WTC11 (cell line): ENCODE measurements around the gene RREB1. TPM values are rescaled to one million over a fixed set of nuclear protein-coding genes. Genes with fewer than 3 reads are reported as not detected.
A peak's percentile ranks its signal among the peaks of the same experiment; 100 is the strongest.

Experiments
- ATAC-seq: fragments of 200-7000 bp; cut with Tn5 transposase; 2 replicates; pipeline ENCODE4 v1.10.0; 2021; ENCODE audit warnings: mild to moderate bottlenecking, moderate library complexity
- CTCF ChIA-PET: fragments of 300-600 bp; sonication (Branson Sonifier 250); formaldehyde crosslinking; loops from one replicate; lab custom pipeline; 2021; ENCODE audit warnings: antibody characterized with exemption; lab: Charles Lee
- POLR2A ChIA-PET: fragments of 350-600 bp; sonication (Branson Sonifier 250); formaldehyde crosslinking; loops from one replicate; lab custom pipeline; 2021; ENCODE audit warnings: antibody characterized with exemption; lab: Charles Lee
- DNase-seq: peaks from one replicate; pipeline ENCODE4 v3.0.0; 2021; ENCODE audit warnings: low spot score
- H3K27ac Mint-ChIP-seq: 2 replicates; pipeline ENCODE4 v1.8.0; 2021; ENCODE audit warnings: mixed read lengths
- H3K27me3 Mint-ChIP-seq: 2 replicates; pipeline ENCODE4 v1.8.0; 2021; ENCODE audit warnings: low read depth, mild to moderate bottlenecking, moderate library complexity, mixed read lengths
- H3K36me3 Mint-ChIP-seq: 2 replicates; pipeline ENCODE4 v1.8.0; 2021; ENCODE audit warnings: mixed read lengths
- H3K4me1 Mint-ChIP-seq: 2 replicates; pipeline ENCODE4 v1.8.0; 2022; ENCODE audit warnings: mixed read lengths
- H3K4me3 Mint-ChIP-seq: 2 replicates; pipeline ENCODE4 v1.8.0; 2021; ENCODE audit warnings: mild to moderate bottlenecking, moderate library complexity, mixed read lengths
- H3K9me3 Mint-ChIP-seq: 2 replicates; pipeline ENCODE4 v1.8.0; 2021; ENCODE audit warnings: mixed read lengths
- ATF2 ChIP-seq: sonication (generic); formaldehyde crosslinking; IDR thresholded peaks from 2 replicates; pipeline ENCODE4 v1.8.1; 2022; ENCODE audit warnings: low read depth, missing genetic modification reagents, borderline replicate concordance
- CREM ChIP-seq: sonication (generic); formaldehyde crosslinking; IDR thresholded peaks from 2 replicates; pipeline ENCODE4 v1.8.1; 2022; ENCODE audit warnings: mild to moderate bottlenecking, missing genetic modification reagents, moderate library complexity
- FOXJ3 ChIP-seq: sonication (generic); formaldehyde crosslinking; IDR thresholded peaks from 2 replicates; pipeline ENCODE4 v1.9.0; 2021; ENCODE audit warnings: missing genetic modification reagents, mild to moderate bottlenecking, borderline replicate concordance
- FOXP1 ChIP-seq: sonication (generic); formaldehyde crosslinking; IDR thresholded peaks from 2 replicates; pipeline ENCODE4 v1.8.0; 2022; ENCODE audit warnings: missing genetic modification reagents, mild to moderate bottlenecking, moderate library complexity, borderline replicate concordance
- GABPB1 ChIP-seq: sonication (generic); formaldehyde crosslinking; IDR thresholded peaks from 2 replicates; pipeline ENCODE4 v1.8.1; 2023; ENCODE audit warnings: mild to moderate bottlenecking, missing genetic modification reagents
- NFATC4 ChIP-seq: fragments of 250-450 bp; sonication (Bioruptor Pico); IDR thresholded peaks from 2 replicates; pipeline ENCODE4 v1.9.0; 2021; ENCODE audit warnings: mild to moderate bottlenecking
- NR1H2 ChIP-seq: sonication (generic); formaldehyde crosslinking; IDR thresholded peaks from 2 replicates; pipeline ENCODE4 v1.9.0; 2021; ENCODE audit warnings: mild to moderate bottlenecking, moderate library complexity, missing genetic modification reagents
- NR2C2 ChIP-seq: sonication (generic); formaldehyde crosslinking; IDR thresholded peaks from 2 replicates; pipeline ENCODE4 v1.8.0; 2022; ENCODE audit warnings: mild to moderate bottlenecking, missing genetic modification reagents
- NR3C1 ChIP-seq: sonication (generic); formaldehyde crosslinking; conservative IDR thresholded peaks from 2 replicates; pipeline ENCODE4 v1.8.1; 2023; ENCODE audit warnings: low read depth, mild to moderate bottlenecking, missing genetic modification reagents
- TP53 ChIP-seq: sonication (generic); formaldehyde crosslinking; IDR thresholded peaks from 2 replicates; pipeline ENCODE4 v1.8.1; 2023; ENCODE audit warnings: mild to moderate bottlenecking, missing genetic modification reagents
- ZNF512 ChIP-seq: sonication (generic); formaldehyde crosslinking; IDR thresholded peaks from 2 replicates; pipeline ENCODE4 v1.8.1; 2022; ENCODE audit warnings: missing genetic modification reagents, borderline replicate concordance
- total RNA-seq: library from RNA; stranded (reverse); gene quantifications from 3 replicates; pipeline ENCODE4 v1.2.3, GENCODE V29; 2021
- TF ChIP-seq, protein P1 (sequence below): fragments of 250-450 bp; sonication (Bioruptor Pico); IDR thresholded peaks from 2 replicates; pipeline ENCODE4 v1.9.0; 2021; ENCODE audit warnings: moderate library complexity, mild to moderate bottlenecking, inconsistent platforms, borderline replicate concordance
- TF ChIP-seq, protein P2 (sequence below): sonication (generic); formaldehyde crosslinking; IDR thresholded peaks from 2 replicates; pipeline ENCODE4 v1.8.1; 2023; ENCODE audit warnings: mild to moderate bottlenecking, missing genetic modification reagents, borderline replicate concordance
- TF ChIP-seq, protein P3 (sequence below): sonication (generic); formaldehyde crosslinking; IDR thresholded peaks from 2 replicates; pipeline ENCODE4 v1.8.0; 2023; ENCODE audit warnings: missing genetic modification reagents
- TF ChIP-seq, protein P4 (sequence below): sonication (generic); formaldehyde crosslinking; IDR thresholded peaks from 2 replicates; pipeline ENCODE4 v1.8.0; 2022; ENCODE audit warnings: mild to moderate bottlenecking, missing genetic modification reagents
- TF ChIP-seq, protein P5 (sequence below): sonication (generic); formaldehyde crosslinking; IDR thresholded peaks from 2 replicates; pipeline ENCODE4 v1.8.1; 2022; ENCODE audit warnings: low read depth, mild to moderate bottlenecking, moderate library complexity, missing genetic modification reagents, borderline replicate concordance

Gene RREB1
- total RNA-seq, 1 experiment from 2014 or later = 38.5 TPM

GRCh38 chr6:7107578-7108195 lies at the start of gene RREB1 (continued):
- TF ChIP-seq ATF2 (CRISPR knock-in tag) (no peak), NFATC4 (no peak), CREM (CRISPR knock-in tag) (no peak), NR2C2 (CRISPR knock-in tag) (no peak)
- TF ChIP-seq, protein P1, sequence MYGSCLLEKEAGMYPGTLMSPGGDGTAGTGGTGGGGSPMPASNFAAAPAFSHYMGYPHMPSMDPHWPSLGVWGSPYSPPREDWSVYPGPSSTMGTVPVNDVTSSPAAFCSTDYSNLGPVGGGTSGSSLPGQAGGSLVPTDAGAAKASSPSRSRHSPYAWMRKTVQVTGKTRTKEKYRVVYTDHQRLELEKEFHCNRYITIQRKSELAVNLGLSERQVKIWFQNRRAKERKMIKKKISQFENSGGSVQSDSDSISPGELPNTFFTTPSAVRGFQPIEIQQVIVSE = no peak

DNA sequence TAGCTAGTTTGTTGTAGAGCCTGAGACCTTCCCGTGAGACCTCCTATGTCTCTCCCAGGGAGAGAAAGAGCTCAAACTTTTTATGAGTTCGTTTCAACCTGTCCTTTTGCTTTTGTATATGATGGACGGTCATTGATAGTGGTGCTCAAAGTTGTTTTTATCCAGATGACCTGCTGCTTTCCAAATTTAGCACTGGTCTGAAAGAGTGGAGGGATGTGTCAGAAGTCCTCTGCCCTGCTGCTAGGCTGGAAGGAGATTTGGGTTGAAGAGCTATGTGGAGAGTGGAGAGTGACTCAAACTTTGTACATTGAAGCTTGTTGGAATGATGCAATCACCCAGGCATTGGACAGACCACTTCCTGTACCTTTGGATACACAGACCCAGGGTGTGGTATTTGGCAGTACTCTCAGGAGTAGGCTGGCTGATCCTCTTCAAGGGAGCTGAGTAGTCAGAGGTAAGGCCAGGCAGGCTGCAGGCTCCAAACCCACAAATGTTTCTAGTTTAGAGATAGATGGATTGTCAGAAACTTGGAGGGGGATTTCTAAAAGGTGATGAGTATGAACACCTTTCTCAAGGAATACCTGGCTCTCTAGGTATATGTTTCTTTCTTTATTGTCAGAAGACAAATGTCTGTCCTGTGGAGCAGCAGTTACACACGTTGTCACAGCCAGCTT lies 49.4 kb upstream of the RREB1 start:
- ATAC-seq (no peak), DNase-seq (no peak)
- Mint-ChIP-seq H3K4me1 (peaks cover 19% of the 10 kb centered on the region), H3K27me3 (peaks cover under 1% of the 10 kb centered on the region), H3K36me3 (no peaks in the 10 kb centered on the region), H3K9me3 (no peaks in the 10 kb centered on the region), H3K27ac (no peak overlapping the region), H3K4me3 (no peak overlapping the region)
- CTCF ChIA-PET = interaction anchor here (1.3 kb wide), 1 partner anchor 28 kb away, joined by 3 read pairs; no protein-coding TSS in a partner anchor
- TF ChIP-seq, protein P2, sequence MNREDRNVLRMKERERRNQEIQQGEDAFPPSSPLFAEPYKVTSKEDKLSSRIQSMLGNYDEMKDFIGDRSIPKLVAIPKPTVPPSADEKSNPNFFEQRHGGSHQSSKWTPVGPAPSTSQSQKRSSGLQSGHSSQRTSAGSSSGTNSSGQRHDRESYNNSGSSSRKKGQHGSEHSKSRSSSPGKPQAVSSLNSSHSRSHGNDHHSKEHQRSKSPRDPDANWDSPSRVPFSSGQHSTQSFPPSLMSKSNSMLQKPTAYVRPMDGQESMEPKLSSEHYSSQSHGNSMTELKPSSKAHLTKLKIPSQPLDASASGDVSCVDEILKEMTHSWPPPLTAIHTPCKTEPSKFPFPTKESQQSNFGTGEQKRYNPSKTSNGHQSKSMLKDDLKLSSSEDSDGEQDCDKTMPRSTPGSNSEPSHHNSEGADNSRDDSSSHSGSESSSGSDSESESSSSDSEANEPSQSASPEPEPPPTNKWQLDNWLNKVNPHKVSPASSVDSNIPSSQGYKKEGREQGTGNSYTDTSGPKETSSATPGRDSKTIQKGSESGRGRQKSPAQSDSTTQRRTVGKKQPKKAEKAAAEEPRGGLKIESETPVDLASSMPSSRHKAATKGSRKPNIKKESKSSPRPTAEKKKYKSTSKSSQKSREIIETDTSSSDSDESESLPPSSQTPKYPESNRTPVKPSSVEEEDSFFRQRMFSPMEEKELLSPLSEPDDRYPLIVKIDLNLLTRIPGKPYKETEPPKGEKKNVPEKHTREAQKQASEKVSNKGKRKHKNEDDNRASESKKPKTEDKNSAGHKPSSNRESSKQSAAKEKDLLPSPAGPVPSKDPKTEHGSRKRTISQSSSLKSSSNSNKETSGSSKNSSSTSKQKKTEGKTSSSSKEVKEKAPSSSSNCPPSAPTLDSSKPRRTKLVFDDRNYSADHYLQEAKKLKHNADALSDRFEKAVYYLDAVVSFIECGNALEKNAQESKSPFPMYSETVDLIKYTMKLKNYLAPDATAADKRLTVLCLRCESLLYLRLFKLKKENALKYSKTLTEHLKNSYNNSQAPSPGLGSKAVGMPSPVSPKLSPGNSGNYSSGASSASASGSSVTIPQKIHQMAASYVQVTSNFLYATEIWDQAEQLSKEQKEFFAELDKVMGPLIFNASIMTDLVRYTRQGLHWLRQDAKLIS (CRISPR knock-in tag) = no peak
- TF ChIP-seq GABPB1 (CRISPR knock-in tag) = peak; percentile 99
- no peak for TF ChIP-seq TP53 (CRISPR knock-in tag)
- TF ChIP-seq, protein P3, sequence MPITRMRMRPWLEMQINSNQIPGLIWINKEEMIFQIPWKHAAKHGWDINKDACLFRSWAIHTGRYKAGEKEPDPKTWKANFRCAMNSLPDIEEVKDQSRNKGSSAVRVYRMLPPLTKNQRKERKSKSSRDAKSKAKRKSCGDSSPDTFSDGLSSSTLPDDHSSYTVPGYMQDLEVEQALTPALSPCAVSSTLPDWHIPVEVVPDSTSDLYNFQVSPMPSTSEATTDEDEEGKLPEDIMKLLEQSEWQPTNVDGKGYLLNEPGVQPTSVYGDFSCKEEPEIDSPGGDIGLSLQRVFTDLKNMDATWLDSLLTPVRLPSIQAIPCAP (CRISPR knock-in tag) = no peak
- no peak for TF ChIP-seq FOXP1 (CRISPR knock-in tag)
- TF ChIP-seq NR1H2 (CRISPR knock-in tag) = no peak
- POLR2A ChIA-PET = no interaction called here

DNA sequence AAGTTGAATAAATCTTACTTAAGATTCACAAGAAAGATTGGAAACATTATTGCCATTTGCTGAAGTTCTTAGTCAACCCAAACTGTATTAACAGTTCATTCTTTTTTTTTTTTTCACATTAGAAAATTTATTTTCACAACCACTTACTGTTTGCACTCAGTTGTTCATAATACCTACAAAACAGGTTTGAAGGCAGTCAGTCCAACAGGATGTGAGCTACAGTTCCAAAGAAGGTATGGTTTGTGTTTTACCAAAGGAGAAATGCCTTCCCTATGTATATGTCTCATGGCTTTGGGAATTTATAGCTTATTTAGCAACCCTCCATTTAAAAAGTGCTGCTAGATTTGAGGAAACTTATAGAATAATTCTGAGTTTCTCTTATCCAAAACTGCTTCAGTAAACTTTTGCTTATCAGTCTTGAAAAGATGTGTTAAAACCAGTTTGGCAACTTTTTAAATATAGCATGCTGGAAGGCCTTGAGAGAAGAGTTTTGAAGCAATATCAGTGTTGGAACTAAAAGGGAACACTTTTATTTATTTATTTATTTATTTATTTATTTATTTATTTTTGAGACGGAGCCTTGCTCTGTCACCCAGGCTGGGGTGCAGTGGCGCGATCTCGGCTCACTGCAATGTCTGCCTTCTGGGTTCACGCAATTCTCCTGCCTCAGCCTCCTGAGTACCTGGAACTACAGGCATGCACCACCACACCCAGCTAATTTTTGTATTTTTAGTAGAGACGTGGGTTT lies 46.8 kb upstream of the RREB1 start:
- no peak for ATAC-seq
- no peak overlapping the region for H3K4me3 Mint-ChIP-seq
- POLR2A ChIA-PET = interaction anchor here (0.7 kb wide), 1 partner anchor 158 kb away, joined by 3 read pairs; no protein-coding TSS in a partner anchor
- no peaks in the 10 kb centered on the region for H3K36me3 Mint-ChIP-seq
- peaks cover 19% of the 10 kb centered on the region for H3K4me1 Mint-ChIP-seq
- CTCF ChIA-PET = no interaction called here
- no peaks in the 10 kb centered on the region for H3K9me3 Mint-ChIP-seq
- DNase-seq = no peak
- H3K27me3 Mint-ChIP-seq = no peaks in the 10 kb centered on the region
- H3K27ac Mint-ChIP-seq = no peak overlapping the region
- TF ChIP-seq ZNF512 (CRISPR knock-in tag) (no peak), FOXJ3 (CRISPR knock-in tag) (no peak), NR3C1 (no peak), GABPB1 (CRISPR knock-in tag) (no peak), ATF2 (CRISPR knock-in tag) (no peak)
- TF ChIP-seq, protein P4, sequence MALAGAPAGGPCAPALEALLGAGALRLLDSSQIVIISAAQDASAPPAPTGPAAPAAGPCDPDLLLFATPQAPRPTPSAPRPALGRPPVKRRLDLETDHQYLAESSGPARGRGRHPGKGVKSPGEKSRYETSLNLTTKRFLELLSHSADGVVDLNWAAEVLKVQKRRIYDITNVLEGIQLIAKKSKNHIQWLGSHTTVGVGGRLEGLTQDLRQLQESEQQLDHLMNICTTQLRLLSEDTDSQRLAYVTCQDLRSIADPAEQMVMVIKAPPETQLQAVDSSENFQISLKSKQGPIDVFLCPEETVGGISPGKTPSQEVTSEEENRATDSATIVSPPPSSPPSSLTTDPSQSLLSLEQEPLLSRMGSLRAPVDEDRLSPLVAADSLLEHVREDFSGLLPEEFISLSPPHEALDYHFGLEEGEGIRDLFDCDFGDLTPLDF (CRISPR knock-in tag) = no peak
- TF ChIP-seq, protein P5, sequence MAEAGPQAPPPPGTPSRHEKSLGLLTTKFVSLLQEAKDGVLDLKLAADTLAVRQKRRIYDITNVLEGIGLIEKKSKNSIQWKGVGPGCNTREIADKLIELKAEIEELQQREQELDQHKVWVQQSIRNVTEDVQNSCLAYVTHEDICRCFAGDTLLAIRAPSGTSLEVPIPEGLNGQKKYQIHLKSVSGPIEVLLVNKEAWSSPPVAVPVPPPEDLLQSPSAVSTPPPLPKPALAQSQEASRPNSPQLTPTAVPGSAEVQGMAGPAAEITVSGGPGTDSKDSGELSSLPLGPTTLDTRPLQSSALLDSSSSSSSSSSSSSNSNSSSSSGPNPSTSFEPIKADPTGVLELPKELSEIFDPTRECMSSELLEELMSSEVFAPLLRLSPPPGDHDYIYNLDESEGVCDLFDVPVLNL (CRISPR knock-in tag) = no peak
